Nucleus accumbens (tissue), 56 donors: ENCODE measurements around the gene ZFP91.

Source experiments
- DNase-seq, 56 donors: peaks; one replicate each; lab custom pipeline; 2025; lab: John Stamatoyannopoulos, UW

Gene ZFP91

DNA sequence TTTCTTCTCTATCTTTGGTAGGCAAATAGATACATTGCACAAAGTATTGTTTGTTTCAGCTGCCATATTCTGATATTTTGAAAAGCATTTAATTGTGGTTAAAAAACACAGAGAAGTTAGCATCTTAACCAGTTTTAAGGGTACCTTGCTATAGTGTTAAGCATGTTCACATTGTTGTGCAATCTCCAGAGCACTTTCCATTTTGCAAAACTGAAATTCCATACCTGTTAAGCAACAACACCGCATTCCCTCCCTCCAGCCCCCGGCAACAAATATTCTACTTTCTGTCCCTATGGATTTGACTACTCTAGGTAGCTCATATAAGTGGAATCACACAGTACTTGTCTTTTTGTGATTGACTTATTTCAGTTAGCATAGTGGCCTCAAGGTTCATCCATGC lies 77.5 kb downstream of the ZFP91 start:
- no peak for DNase-seq

- no peak for DNase-seq
Measured at GRCh38 chr11:58658623-58659022, 79.8 kb downstream of the ZFP91 start.

DNA sequence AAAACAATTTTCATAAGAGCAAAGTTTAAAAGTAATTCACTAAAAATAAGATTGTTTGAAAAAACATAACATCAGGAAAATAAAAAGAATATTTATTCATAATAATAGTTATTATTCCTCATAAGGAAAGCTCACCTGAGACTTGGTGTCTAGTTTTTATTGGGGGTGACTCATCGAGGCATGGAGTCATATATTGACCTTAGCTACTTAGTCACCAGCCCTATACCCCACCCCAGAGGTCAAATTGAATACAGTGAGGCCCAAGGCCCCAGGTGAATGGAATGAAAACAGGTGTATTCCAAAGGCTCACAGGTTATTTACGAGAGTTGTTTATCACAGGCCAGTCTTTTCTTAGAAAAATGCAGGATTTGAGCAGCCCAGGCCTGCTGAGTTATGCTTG lies 80.5 kb downstream of the ZFP91 start:
- no peak for DNase-seq

GRCh38 chr11:58659910-58660570 lies 81.2 kb downstream of the ZFP91 start:
- DNase-seq: no peak
